HG03066 (cell line): ENCODE measurements around the gene FBXW5.

Experiments used
- ATAC-seq: cut with Tn5 transposase; IDR thresholded peaks from one replicate; pipeline ENCODE4 v1.9.1; 2021; ENCODE audit warnings: low read depth; ENCODE audit not compliant: unreplicated experiment

Gene FBXW5

GRCh38 chr9:136937186-136938001 lies 7.1 kb downstream of the FBXW5 start:
- no peak for ATAC-seq

GRCh38 chr9:136936645-136937170 lies 7.8 kb downstream of the FBXW5 start:
- ATAC-seq = no peak

- no peak for ATAC-seq
These were observed 8.9 kb downstream of the FBXW5 start for GRCh38 chr9:136935651-136936050.

GRCh38 chr9:136934277-136934676 lies 10.3 kb downstream of the FBXW5 start:
- ATAC-seq = no peak

- ATAC-seq = no peak
These were observed 12.9 kb downstream of the FBXW5 start for GRCh38 chr9:136931611-136932130.

GRCh38 chr9:136930014-136930413 lies 14.5 kb downstream of the FBXW5 start:
- no peak for ATAC-seq

GRCh38 chr9:136928591-136928990 lies 15.9 kb downstream of the FBXW5 start:
- ATAC-seq = no peak

GRCh38 chr9:136927343-136928271 lies 16.9 kb downstream of the FBXW5 start:
- no peak for ATAC-seq

- no peak for ATAC-seq
These were observed 17.8 kb downstream of the FBXW5 start for GRCh38 chr9:136926749-136927148.

GRCh38 chr9:136926154-136926704 lies 18.3 kb downstream of the FBXW5 start:
- ATAC-seq = no peak

- no peak for ATAC-seq
These were observed 19.0 kb downstream of the FBXW5 start for GRCh38 chr9:136925414-136926153.

GRCh38 chr9:136923881-136924280 lies 20.7 kb downstream of the FBXW5 start:
- ATAC-seq = no peak

- no peak for ATAC-seq
These were observed 22.0 kb downstream of the FBXW5 start for GRCh38 chr9:136922540-136922939.

- ATAC-seq = no peak
These were observed 22.8 kb downstream of the FBXW5 start for GRCh38 chr9:136921718-136922117.

GRCh38 chr9:136921307-136921706 lies 23.2 kb downstream of the FBXW5 start:
- ATAC-seq = no peak

- ATAC-seq = no peak
These were observed 23.8 kb downstream of the FBXW5 start for GRCh38 chr9:136920734-136921231.

GRCh38 chr9:136920069-136920468 lies 24.5 kb downstream of the FBXW5 start:
- ATAC-seq = no peak

GRCh38 chr9:136917902-136918301 lies 26.6 kb downstream of the FBXW5 start:
- ATAC-seq = no peak

GRCh38 chr9:136916330-136917184 lies 28.0 kb downstream of the FBXW5 start:
- no peak for ATAC-seq
